Temporal lobe (tissue), 2 donors: ENCODE data around the gene TUG1. TPM values are rescaled to one million over a fixed set of nuclear protein-coding genes. Genes with fewer than 3 reads are reported as not detected.

Source experiments
- small RNA-seq: library from RNA; depleted of rRNA; stranded (forward); fragments of <200 nt; gene quantifications from one replicate; pipeline ENCODE3, GENCODE V24; 2014; ENCODE audit warnings: low replicate concordance
- total RNA-seq: library from RNA; depleted of rRNA; stranded (reverse); fragments of >200 nt; gene quantifications from one replicate; pipeline ENCODE4 v1.2.3, GENCODE V29; 2014

TUG1 gene
- total RNA-seq, 1 donor from 2014 or later = 103 TPM

Small RNA genes within 50 kb of the gene (small RNA-seq; reads per million reads assigned to genes)
- gene RF01892 = not detected

Other genes starting within 250 kb of the TUG1 start
- 25.3 TPM for gene MORC2, start 491 bp upstream of the TUG1 start, total RNA-seq
- gene SMTN, start 112.1 kb downstream of the TUG1 start, total RNA-seq = 8.9 TPM
- gene SELENOM, start 138.3 kb downstream of the TUG1 start, total RNA-seq = 18.4 TPM
- gene INPP5J, start 153.7 kb downstream of the TUG1 start, total RNA-seq = 2.5 TPM
- gene PLA2G3, start 171.2 kb downstream of the TUG1 start, total RNA-seq = under 0.01 TPM
- 28.0 TPM for gene RNF185, start 190.9 kb downstream of the TUG1 start, total RNA-seq
- gene LIMK2, start 243.0 kb downstream of the TUG1 start, total RNA-seq = 14.0 TPM